ENCODE measurements around the gene ALPI.

ALPI gene

DNA sequence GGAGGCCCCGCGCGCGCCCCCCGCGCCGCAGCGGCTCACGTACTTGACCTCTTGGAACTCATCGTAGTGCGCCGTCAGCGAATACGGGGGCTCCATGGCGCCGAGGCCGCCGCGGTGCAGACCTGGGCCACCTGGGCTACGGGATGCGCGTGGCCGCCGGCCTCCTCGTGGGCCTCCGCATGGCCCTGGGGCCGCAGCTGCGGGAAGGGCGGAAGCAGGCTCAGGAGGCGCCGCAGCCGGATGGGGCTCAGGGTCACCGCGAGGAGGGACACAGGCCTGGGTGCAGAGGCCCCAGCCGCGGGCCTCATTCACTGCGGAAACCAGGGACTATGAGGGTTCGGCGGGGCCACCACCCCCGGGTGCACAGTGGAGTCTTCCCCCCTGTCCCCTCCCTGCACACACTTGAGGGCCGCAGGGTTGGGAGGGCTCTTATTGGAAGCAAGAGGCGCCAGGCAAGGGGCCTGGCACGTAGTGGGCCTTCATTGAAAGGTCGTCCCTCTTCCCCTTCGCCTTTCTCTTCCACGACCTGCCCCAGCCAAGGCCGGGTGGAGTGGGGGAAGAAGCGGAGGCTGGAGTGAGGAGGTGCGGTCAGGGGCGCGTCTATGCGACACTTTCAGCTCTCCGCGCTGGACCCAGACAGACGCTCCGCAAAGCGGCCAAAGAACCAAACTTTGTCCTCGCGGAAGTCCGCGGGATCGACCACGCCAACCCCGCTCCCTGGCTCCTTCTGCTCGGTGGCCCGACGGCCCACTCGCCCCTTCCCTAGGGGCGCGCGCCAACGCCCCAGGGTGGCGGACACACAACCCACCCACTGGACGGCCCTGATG, 30.8 kb downstream of the ALPI start:
- DNase-seq = peak in 2 of 3 experiments; percentile 43 to 45

DNA sequence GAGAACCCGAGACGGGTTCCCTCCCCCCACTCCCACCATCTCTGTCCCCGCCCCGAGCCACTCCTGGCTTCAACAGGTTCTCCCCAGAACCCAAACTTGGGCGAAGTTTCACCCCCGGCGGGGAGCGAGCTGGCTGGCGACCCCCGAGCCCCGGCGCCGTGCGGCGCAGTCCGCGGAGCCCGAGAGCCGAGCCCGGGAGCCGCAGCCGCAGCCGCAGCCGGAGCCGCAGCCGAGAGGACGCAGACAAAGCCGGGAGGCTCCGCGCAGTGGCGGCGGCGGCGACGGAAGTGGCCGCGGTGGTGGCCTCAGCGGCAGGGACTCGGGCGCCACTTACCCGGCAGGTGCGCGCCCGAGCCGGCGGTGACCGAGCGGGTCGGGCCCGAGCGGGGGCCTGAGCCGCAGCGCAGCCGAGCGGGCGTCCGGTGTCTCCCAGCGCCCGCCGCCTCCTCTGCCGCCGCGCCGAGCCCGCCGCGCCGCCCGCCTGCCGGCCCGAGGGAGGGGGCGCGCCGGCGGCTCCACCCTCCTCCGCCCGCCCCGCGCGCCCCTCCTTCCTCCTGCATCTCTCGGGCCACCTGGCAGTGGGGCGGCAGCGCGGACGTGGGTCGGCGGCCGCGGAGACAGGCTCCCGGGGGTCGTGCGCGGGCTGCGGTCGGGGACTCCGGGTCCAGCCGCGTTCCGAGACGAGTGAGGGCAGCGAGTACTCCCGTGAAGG, 31.6 kb downstream of the ALPI start, which contains the start of gene ECEL1:
Gene ECEL1 (minus strand): TSS at position 450 of the 712 bp plus-strand sequence. CDS start 1,181 bp downstream, outside the sequence.
- DNase-seq = peak in 2 of 3 experiments; percentile 65 to 68

DNA sequence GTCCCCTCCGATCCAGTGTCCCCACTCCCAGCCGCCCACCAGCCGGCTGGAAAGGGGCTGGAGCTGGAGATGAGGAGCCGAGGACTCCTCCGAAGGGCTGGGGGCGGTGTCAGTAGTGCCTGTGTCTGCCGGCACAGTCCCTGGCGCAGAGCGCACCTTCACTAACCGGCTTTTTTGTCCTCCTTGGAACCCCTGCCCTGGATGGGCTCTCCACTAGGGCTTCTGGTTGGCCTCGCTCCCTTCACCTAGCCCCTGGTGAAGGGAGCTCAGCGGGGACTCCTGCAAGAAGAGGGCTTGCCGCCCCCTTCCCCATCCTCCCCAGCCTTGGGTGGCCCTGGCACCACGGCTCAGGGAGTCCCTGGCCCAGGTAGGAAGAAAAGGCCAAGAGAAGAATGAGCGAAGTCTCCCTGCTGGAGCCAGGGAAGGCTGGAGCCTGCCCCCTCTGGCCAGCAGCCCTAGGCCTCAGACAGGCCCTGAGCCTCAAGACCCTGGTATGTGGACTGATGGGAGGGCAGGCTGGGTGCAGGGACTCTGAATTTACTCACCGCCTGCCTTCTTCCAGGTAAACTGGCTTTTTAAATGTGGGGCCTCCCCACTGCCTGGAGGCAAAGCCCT, 32.3 kb downstream of the ALPI start:
- DNase-seq = peak in 2 of 3 experiments; percentile 49 to 59

DNA sequence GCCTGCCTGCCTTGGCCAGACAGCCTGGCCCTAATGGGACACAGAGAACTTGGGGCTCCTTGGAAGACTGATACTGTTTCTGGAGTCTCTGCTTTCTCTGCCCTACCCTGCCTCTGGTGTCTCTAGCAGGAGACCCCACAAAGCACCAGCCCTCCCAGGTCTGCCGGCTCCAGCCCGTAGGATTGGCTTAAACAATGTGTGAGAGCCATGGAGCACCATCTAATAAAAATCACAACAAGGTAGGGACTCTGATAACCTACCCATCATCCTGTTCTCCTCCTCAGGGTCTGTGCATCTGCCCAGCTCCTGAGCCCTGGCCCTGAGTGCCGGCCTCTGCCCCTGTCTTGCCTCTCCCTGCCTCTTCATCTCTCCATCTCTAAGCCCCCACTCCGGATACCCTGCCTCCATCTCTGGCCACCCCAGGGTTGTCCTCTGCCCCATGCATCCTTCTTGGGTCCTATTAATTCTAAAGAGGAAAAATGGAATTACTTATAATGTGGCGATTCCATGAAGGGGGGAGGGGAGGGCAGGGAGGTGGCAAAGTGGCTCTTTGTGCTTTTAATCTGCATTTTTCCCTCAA, 32.9 kb downstream of the ALPI start:
- DNase-seq = no peak

DNA sequence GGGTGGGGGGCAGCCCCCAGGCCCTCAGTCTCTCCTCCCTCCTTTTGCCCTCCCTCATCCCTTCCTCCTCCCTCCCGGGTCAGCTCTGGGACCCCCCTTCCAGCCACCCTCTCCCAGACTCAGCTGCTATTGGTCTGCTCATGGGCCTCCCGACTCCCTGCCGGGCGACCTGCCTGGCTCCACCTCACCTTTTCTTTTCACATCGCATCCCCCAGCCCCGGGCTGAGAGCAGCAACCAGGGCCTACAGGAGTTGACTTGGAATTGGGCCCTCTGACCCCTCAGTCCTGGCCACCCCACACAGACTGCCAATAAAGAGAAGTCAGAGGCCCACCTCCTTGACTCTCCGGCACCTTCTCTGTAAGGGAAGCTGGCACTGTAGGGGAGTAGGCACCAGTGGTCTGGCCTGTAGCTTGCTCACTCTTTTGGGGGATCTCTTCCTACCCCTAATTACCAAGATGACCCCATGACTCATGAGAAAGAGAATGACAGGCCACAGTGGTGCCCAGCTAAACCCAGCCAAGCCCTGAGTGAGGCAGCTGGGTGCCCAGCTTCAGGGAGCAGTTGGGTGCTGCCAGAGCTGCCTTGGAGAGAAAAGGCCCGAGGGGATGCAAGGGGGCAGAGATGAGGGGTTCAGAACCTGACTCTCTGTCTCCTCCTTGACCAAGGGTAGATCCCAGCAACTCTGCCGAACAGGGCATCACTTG, 33.7 kb downstream of the ALPI start:
- no peak for DNase-seq

DNA sequence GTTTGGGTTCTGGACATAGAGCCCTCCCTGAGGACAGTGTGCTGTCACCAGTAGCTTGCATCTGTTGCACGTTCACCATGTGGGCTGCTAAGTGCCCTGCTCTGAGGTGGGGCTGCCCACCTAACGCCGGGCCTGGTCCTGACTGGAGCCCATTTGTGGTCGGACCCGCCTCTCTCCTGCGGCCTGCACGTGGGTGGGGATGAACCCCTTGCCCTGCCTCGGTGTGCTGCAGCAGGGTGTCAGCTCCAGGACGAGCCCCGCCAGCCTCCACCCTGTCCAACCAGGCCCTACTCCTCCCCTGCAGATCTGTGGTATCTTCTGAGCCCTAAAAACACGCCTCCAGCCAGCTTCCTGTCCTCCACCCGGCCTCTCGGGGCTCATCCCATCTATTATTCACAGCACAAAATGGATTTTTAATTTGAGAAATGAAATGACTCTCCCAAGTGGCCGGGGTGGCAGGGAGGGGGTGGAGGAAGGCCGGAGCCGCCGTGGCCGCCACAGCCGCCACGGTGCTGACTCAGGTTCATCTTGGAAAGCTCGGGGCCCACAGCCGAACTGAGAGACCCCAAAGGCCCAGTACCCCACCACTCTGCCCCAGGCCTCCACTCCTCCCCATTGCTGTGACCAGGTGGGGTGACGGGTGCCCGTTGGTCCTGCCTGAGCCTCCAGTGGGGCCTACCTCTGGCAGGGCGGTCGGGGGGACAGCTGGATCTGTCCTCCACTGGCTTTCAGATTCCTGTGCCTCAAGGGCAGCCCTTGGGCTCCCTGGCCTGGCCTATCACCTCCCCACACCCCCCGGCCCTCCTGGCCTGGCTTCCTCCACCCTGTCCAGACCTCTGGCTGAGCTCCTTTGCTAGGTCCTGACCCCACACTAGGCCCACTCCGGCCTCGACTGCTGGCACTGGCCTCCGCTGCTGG, 34.5 kb downstream of the ALPI start:
- DNase-seq = no peak

DNA sequence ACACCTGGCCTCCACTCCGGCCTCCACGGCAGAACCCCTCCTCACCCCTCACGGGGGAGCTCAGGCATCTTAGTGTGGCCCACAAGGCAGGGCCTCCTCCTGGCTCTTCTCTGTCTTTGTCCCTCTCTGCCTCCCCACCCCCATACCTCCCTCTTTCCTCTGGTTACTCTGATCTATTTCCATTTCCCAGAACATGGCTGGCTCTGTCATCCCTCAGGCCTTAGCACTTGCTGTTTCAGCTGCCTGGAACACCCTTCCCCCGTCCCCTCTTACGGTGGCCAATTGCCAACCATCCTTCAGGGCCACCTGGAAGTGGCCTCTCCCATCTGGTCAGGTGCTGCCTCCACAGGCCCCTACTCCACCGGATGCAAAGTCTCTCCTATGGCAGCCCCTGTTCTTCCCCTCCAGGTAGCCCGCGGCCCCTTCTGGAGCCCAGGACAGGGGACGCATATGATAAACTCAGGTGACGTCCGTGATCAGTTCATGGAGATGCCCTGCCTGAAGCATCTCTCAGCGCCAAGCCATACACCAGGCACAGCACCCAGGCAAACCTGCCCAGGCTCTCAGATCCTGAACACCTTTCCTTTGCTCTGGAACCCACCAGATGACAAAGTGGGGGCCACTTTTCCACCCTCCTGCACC, 35.3 kb downstream of the ALPI start:
- DNase-seq = peak in 1 of 3 experiments; percentile 17

DNA sequence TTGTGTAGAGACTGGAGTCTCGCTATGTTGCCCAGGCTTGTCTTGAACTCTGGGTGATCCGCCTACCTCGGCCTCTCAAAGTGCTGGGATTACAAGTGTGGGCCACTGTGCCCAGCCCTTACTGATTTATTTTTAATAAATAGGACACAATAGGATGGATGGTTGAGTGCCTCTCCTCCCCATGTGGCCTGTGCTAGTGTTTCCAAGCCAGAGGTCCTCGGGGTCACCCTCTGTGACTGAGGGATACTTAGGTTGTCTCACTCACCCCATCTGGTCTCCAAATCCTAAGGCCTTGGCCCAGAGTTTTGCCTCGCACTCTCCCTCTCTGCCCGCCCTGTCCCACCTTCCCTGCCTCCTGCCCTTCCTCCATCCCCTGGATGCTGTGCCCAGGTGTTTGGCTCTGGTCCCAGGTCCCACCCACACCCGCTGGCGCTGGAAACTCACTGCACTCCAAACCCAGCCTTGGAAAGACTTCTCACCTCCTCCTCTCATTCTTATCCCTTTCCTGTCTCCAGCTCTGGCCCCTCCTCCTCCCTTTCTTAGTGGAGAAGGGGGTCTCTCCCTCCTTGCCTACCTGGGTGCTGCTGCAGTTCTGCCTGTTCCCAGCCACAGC, 36.4 kb downstream of the ALPI start:
- no peak for DNase-seq

DNA sequence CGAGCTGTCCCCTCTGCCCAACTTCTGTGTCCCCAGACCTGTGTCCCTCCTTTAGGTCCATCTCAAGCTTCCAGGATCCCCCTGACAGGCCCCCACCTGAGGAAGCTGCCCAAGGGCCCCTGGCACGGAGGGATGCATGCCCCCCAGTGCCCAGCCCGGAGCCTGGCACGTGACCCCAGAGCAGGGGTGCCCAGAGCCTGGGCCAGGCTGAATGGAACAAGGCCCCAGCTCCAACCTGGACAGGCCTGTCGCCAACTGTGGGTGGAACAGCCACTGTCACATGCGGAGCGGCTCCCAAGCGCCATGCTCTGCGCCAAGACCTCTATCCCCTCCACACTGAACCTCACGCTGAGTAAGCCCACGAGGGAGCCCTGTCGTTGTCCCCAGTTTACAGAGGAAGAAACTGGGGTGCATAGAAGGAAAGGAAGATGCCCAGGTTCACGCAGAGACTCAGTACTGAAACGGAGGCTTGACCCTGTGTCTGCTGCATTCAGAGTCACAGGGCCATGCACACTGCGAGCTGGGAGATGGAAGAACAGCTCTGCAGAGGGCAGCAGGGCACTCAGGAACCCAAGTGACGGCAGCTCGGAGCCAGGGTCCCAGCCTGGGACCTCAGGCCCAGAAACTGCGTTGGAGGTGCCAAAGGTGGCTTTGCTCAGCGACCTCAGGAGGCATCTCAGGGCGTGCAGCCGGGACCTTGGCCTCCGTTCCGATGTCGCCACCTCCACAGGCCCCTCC, 37.2 kb downstream of the ALPI start:
- DNase-seq = no peak

DNA sequence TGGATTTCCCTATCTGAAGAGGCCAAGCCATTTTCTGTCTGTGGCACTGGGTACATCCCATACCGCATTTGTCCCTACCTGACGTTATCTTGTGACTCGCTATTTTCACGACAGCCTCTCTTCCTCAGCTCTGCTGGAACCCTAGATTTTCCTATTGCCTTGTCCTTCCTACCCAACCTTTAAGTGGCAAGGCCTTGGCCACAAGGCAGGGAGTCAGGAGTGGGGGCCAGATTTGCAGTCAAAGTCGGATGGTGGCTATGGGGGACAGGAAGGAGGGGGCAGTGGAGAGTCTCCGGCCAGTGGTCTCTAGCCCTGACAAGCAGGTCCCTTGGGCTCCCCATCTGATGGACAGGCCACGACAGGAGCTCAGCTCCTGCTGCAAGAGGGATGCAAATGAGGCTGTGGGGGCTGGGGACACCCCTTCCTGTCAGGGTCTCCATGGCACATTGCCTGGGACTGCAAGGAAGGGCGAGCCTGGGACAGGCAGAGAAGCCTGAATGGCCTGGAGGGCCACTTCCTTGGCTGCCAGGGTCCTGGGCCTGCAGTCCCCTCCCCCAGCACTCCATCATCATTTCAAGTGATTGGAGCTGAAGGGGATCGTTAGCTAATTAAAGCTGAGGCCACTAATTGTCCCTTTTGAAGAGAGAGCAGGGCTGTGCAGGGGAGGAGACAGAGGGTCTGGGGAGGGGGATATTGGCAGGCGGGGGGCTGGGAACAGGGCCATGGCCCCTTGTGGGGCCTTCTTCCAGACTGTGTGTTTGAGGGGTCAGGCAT, 37.9 kb downstream of the ALPI start:
- DNase-seq = no peak

DNA sequence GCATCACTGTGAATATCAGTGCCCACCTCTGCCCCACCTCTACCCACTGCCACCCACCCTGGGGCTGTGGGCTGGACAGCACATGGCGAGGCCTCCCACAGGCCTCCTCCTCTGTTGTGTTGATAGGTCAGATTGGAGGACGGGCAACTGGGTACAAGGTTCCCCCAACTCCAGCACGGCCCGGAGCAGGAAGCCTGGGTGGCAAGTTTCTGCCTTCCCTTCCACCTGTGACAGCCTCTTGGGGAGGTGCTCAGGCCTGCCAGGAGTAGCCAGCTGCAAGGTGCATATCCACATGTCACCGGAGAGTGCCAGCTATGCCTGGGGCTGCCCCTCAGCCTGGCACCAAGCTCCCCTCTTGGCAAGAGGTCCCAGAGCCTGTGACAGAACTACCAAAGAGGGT, 38.6 kb downstream of the ALPI start:
- DNase-seq = no peak

DNA sequence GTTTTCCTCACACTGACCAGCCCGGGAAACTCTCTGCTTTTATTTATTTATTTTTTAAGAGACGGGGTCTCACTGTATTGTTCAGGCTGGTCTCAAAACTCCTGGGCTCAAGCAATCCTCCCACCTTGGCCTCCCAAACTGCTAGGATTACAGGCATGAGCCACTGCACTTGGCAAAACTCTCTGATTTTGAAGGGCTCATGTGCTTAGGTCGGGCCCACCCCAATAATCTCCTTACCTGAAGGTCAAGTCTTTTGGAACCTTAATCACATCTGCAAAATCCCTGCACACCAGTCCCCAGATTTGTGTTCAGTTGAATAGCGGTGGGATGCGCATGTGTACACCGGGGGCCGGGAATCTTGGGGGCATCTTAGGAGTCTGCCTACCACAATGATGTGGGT, 39.3 kb downstream of the ALPI start:
- DNase-seq = no peak

DNA sequence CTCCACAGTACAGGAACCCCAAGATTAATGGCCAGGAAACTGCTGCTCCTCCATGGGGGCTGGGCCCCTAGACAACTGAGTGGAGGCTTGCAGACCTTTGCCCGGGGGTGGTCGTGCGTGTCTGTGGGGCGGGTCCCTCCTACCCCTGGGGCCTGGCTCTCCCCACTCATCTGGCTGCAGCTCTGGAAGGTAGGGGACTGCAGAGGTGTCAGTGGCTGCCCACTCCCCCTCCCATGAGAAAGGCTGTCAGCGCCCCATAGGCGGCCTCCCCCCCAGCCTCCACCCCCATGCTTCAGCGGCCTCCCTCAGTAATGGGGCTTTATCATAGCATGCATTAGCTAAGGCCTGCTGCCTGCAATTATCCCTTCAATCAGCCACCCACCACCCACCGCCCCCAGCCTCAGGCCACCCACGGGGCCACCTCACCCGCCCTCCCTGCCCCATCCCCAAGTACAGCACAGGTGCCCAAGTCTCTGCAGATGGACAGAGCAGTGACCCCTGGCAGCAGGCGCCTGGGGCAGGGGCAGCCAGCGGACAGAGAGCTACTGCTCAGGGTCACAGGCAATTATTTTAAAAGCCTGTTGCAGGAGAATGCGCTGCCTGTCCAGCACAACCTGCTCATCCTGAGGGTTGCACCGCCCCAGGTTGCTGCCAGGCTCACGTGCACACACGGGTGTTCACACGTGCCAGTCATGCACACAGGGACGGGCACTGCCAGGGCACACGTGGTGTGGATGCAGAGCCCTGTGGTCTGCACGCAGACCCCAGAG, 40.7 kb downstream of the ALPI start:
- DNase-seq = peak in 2 of 3 experiments; percentile 57 to 69

DNA sequence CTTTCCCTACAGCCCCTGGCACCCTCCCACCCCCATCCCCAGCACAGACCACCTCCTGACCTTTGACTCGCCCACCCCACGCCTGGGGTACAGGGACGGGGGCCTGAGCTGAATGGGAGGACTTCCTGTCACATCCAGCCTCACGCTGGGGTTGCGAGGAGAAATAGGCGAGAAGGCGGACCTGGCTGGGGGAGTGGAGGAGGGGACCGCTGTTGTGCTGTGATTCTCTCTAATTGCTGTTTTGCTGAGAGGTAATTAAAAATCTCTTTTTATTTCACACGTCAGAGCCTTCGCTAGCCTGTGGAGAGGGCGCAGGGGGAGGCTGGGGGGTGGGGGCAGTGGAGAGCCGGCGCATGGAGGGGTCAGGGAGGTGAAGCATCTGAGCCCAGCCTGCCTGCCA, 41.4 kb downstream of the ALPI start:
- peak in 2 of 3 experiments; percentile 64 to 87 for DNase-seq

DNA sequence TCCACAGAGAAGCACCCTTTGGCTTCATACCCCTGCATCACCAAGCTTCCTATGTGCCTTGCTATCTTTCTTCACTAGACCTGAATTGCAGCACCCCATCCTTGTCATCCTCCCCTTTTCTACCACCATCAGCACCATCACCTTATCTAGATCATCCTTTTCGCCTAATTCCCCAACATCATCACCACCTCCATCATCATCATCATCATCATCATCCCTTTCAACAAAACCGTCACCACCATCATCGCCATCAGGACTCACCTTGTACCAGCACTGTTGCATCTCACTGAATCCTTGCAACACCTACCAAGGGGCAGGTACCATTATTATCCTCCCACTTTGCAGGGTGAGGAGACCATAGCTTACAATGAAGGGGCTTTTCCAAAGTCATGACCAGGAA, 42.5 kb downstream of the ALPI start:
- no peak for DNase-seq

DNA sequence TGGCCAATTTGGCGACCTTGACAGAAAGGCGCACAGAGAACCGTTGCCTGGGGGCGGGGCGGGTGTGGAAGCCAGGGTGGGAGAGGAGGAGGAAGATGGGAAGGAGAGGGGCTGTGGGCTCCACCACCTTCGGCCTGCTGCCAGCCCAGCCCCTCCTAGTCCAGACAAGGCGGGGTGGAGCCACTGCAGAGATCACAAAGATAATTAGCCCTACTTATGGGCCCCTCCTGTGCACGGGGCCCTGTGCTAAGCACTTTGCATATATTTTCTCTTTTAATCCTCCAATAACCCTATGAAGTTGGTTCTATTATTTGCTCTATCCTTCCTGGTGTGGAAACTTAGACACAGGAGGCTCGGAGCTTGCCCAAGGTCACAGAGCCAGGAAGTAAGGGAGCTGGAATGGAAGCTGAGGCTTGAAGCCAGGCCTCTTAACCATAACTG, 45.4 kb downstream of the ALPI start:
- peak in 1 of 3 experiments; percentile 36 for DNase-seq

DNA sequence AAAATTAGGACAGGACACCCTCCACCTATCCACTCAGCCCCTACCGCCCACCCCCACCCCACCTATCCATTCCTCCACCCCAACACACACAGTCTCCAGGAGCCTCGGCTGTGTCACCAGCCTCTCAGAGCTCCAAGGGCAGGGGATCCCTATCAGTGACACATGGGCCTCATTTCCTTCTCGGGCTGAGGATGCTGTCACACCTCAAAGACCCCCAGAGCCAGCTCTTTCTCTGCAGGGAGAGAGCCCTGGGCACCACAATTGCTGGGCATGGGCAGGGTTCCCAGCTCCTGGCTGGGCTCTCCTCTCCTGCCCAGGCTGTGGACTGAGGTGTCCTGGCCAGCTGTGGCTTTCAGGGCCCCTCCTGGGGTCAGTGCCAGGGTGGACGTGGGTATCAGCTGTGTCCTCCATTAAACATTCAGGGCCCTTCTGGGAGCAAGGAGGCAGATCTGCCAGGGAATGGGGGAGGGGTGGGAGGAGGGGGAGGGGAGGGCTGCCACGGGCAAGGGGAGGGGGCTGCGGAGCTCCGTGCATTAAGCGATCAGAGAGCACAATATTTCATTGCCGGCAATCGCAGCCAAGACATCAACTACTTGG, 45.9 kb downstream of the ALPI start:
- no peak for DNase-seq

DNA sequence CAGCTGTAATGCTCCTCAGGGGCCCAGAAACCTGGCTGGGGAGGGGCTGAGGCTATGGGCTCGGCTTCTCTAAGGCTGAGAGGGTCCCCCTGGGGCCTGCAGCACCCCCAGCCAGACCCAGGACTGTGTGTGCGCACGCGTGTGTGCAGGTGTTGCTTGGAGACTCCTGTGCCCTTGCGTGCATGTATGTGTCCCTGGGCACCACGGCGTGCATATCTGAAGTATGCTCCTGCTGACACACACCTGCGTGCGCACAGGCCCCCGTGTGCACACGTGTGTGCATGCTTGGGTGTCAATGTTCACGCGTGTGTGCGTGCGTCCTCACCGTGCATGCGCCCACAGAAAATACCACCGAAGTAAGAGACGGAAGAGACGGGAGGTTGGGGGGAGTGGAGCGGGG, 46.6 kb downstream of the ALPI start:
- DNase-seq = peak in 2 of 3 experiments; percentile 58 to 76
